ENCODE data around the gene TPT1.

Gene TPT1

DNA sequence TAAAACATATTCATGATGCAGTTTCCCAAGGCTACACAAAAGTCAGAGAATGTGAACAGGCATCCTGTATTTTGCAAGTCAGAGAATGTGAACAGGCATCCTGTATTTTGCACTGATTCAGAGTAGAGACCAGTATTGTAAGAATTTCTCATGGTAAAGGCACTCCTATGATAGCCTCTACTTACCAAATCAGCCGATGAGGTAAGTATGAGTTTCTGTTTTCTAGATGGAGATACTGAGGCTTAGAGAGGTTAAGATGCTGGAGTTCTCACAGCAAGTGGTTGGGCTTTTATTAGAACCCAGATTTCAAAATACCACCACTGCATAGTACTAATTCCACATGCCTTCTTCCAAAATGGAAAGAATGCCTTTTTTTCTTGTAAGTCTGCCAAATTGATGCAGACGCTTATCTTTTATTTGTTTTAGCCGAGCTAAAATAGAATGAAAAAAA is 12.3 kb downstream of the TPT1 start:
- Histone ChIP-seq H3K4me1 (ENCODE audit: control insufficient read depth, insufficient read depth, low read length) (peaks cover 6% of the 10 kb centered on the region; the same call in 1 of the 2 replicates), H3K27ac (ENCODE audit: extremely low read depth, low read depth, low read length) (no peak overlapping the region), H3K4me3 (ENCODE audit: low read depth, low read length) (no peak overlapping the region), H3K36me3 (ENCODE audit: control insufficient read depth in 2 of 2, insufficient read depth in 1 of 2, low read length in 2 of 2) (no peaks in the 10 kb centered on the region), H3K9me3 (ENCODE audit: control insufficient read depth, insufficient read depth, low read depth, low read length) (no peaks in the 10 kb centered on the region)
- TF ChIP-seq ZNF248 (tag by site-specific recombination; IDR thresholded peaks at IDR 0.05) (no peak), ZSCAN4 (tag by site-specific recombination; IDR thresholded peaks at IDR 0.05) (no peak), ZNF449 (tag by site-specific recombination; IDR thresholded peaks at IDR 0.05) (peak; percentile 54; the same call in 1 of the 2 replicates), ZNF18 (tag by site-specific recombination; IDR thresholded peaks at IDR 0.05) (no peak), ZNF791 (tag by site-specific recombination; IDR thresholded peaks at IDR 0.05) (no peak)
- POLR2A ChIA-PET = interaction anchor here (0.6 to 5.1 kb wide), 3 partner anchors 10 to 38 kb away, joined by 3 to 47 read pairs (median 6); partner anchors contain the start of gene TPT1
- CTCF ChIA-PET = interaction anchor here (0.6 to 1.2 kb wide), 3 partner anchors 12 to 37 kb away, joined by 3 to 6 read pairs (median 3); no protein-coding TSS in a partner anchor

GRCh38 chr13:45327253-45327955 is 13.6 kb downstream of the TPT1 start:
- CTCF ChIA-PET = interaction anchor here (1.2 kb wide), 1 partner anchor 13 kb away, joined by 3 read pairs; no protein-coding TSS in a partner anchor
- POLR2A ChIA-PET = interaction anchor here (0.6 to 0.9 kb wide), 2 partner anchors 14 to 1059 kb away, joined by 3 read pairs; no protein-coding TSS in a partner anchor
- TF ChIP-seq ZNF366 (tag by site-specific recombination; conservative IDR thresholded peaks at IDR 0.05) (0 out of 2 replicates have a peak, but pooled peaks have one; percentile 26), ZBTB21 (tag by site-specific recombination; IDR thresholded peaks at IDR 0.05) (no peak)
- H3K4me3 ChIP-seq (ENCODE audit: low read depth, low read length) = no peak overlapping the region
- H3K36me3 ChIP-seq (ENCODE audit: control insufficient read depth in 2 of 2, insufficient read depth in 1 of 2, low read length in 2 of 2) = no peaks in the 10 kb centered on the region
- no peak overlapping the region for H3K27ac ChIP-seq (ENCODE audit: extremely low read depth, low read depth, low read length)
- no peaks in the 10 kb centered on the region for H3K4me1 ChIP-seq (ENCODE audit: control insufficient read depth, insufficient read depth, low read length)
- H3K9me3 ChIP-seq (ENCODE audit: control insufficient read depth, insufficient read depth, low read depth, low read length) = no peaks in the 10 kb centered on the region

GRCh38 chr13:45325806-45326205 is 15.2 kb downstream of the TPT1 start:
- no peaks in the 10 kb centered on the region for H3K4me1 ChIP-seq (ENCODE audit: control insufficient read depth, insufficient read depth, low read length)
- no peak overlapping the region; the same call in 1 of the 2 replicates for H3K27ac ChIP-seq (ENCODE audit: extremely low read depth, low read depth, low read length)
- TF ChIP-seq PRDM1 (tag by site-specific recombination; IDR thresholded peaks at IDR 0.05) = no peak
- peak; percentile 30; the same call in 1 of the 2 replicates for TF ChIP-seq ZNF335 (tag by site-specific recombination; conservative IDR thresholded peaks at IDR 0.05)
- TF ChIP-seq, protein P1, sequence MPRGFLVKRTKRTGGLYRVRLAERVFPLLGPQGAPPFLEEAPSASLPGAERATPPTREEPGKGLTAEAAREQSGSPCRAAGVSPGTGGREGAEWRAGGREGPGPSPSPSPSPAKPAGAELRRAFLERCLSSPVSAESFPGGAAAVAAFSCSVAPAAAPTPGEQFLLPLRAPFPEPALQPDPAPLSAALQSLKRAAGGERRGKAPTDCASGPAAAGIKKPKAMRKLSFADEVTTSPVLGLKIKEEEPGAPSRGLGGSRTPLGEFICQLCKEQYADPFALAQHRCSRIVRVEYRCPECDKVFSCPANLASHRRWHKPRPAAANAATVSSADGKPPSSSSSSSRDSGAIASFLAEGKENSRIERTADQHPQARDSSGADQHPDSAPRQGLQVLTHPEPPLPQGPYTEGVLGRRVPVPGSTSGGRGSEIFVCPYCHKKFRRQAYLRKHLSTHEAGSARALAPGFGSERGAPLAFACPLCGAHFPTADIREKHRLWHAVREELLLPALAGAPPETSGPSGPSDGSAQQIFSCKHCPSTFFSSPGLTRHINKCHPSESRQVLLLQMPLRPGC (tag by site-specific recombination; IDR thresholded peaks at IDR 0.05) = peak; percentile 22; the same call in 1 of the 2 replicates
- peak; percentile 81 for TF ChIP-seq ZNF600 (tag by site-specific recombination; IDR thresholded peaks at IDR 0.05)
- TF ChIP-seq ZNF629 (tag by site-specific recombination; IDR thresholded peaks at IDR 0.05) = peak; percentile 71
- no peak for TF ChIP-seq ZNF133 (tag by site-specific recombination; IDR thresholded peaks at IDR 0.05)
- TF ChIP-seq BCL11B (tag by site-specific recombination; IDR thresholded peaks at IDR 0.05; ENCODE audit: low read depth) = no peak
- 0 out of 2 replicates have a peak, but pooled peaks have one; percentile 61 for TF ChIP-seq ZNF184 (tag by site-specific recombination; IDR thresholded peaks at IDR 0.05)
- 0 out of 2 replicates have a peak, but pooled peaks have one; percentile 30 for TF ChIP-seq ZEB2 (tag by site-specific recombination; IDR thresholded peaks at IDR 0.05)
- TF ChIP-seq SP7 (tag by site-specific recombination; IDR thresholded peaks at IDR 0.05) = peak; percentile 41; the same call in 1 of the 2 replicates
- TF ChIP-seq ZNF341 (tag by site-specific recombination; IDR thresholded peaks at IDR 0.05; ENCODE audit: low read depth) = peak; percentile 28; the same call in 1 of the 2 replicates
- TF ChIP-seq ZNF623 (tag by site-specific recombination; IDR thresholded peaks at IDR 0.05) = no peak
- TF ChIP-seq ZSCAN16 (tag by site-specific recombination; IDR thresholded peaks at IDR 0.05) = no peak
- TF ChIP-seq, protein P2, sequence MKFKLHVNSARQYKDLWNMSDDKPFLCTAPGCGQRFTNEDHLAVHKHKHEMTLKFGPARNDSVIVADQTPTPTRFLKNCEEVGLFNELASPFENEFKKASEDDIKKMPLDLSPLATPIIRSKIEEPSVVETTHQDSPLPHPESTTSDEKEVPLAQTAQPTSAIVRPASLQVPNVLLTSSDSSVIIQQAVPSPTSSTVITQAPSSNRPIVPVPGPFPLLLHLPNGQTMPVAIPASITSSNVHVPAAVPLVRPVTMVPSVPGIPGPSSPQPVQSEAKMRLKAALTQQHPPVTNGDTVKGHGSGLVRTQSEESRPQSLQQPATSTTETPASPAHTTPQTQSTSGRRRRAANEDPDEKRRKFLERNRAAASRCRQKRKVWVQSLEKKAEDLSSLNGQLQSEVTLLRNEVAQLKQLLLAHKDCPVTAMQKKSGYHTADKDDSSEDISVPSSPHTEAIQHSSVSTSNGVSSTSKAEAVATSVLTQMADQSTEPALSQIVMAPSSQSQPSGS (tag by site-specific recombination; IDR thresholded peaks at IDR 0.05; ENCODE audit: low read depth) = no peak
- H3K4me3 ChIP-seq (ENCODE audit: low read depth, low read length) = no peak overlapping the region
- POLR2A ChIA-PET = interaction anchor here (1.1 kb wide), 1 partner anchor 14 kb away, joined by 3 read pairs; no protein-coding TSS in a partner anchor
- CTCF ChIA-PET = interaction anchor here (0.9 to 1.1 kb wide), 2 partner anchors 17 to 279 kb away, joined by 3 read pairs; no protein-coding TSS in a partner anchor
- H3K9me3 ChIP-seq (ENCODE audit: control insufficient read depth, insufficient read depth, low read depth, low read length) = no peaks in the 10 kb centered on the region
- H3K36me3 ChIP-seq (ENCODE audit: control insufficient read depth in 2 of 2, insufficient read depth in 1 of 2, low read length in 2 of 2) = no peaks in the 10 kb centered on the region
